NT2/D1 (cell line): ENCODE results near the gene CDH16.

Experiments used
- YY1 ChIP-seq: IDR thresholded peaks from 2 replicates; pipeline ENCODE4 v1.6.1; 2011; ENCODE audit not compliant: insufficient read length, insufficient read depth
- ZNF274 ChIP-seq: IDR thresholded peaks from 2 replicates; pipeline ENCODE4 v1.6.1; 2011; ENCODE audit warnings: mild to moderate bottlenecking, low read depth, low read length

DNA sequence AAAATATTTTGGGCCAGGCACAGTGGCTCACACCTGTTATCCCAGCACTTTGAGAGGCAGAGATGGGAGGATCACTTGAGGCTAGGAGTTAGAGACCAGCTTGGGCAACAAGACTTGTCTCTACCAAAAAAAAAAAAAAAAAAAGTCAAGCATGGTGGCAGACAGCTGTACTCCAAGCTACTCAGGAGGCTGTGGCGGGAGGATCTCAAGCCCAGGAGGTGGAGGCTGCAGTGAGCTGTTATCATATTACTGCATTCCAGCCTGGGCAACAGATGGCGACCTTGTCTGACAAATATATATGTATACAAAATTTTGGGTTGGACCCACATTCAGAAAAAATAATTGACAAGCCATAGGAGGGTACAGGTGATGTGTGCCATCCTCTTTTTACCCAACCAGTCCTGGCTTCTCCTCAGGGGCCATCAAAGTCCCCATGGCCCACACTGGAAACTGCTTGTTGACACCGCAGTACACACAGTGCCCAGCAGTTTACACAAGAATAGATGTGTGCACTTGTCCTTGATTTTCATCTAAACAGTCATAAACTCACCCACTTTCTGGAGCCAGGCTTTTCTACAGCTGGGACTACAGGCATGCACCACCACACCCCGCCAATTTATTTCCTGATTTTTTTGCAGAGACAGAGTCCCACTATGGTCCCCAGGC, 18.3 kb upstream of the CDH16 start:
- no peak for TF ChIP-seq ZNF274
- TF ChIP-seq YY1: no peak
